HG02943 (cell line): ENCODE results near the gene PSMD10.

Experiments
- ATAC-seq: cut with Tn5 transposase; IDR thresholded peaks from one replicate; pipeline ENCODE4 v1.9.1; 2021; ENCODE audit warnings: mild to moderate bottlenecking, low read depth, moderate library complexity; ENCODE audit not compliant: unreplicated experiment

PSMD10 gene

GRCh38 chrX:108081110-108081509, 10.2 kb downstream of the PSMD10 start:
- no peak for ATAC-seq

GRCh38 chrX:108072746-108073145, 18.6 kb downstream of the PSMD10 start:
- ATAC-seq = no peak

- no peak for ATAC-seq
These were observed 19.8 kb downstream of the PSMD10 start for GRCh38 chrX:108071578-108071977.

- no peak for ATAC-seq
These were observed 20.5 kb downstream of the PSMD10 start for GRCh38 chrX:108070891-108071290.

GRCh38 chrX:108068121-108068520, 23.2 kb downstream of the PSMD10 start:
- ATAC-seq = no peak

- ATAC-seq = no peak
These were observed 26.7 kb downstream of the PSMD10 start for GRCh38 chrX:108064613-108065012.

- no peak for ATAC-seq
These were observed 27.3 kb downstream of the PSMD10 start for GRCh38 chrX:108064001-108064400.

- no peak for ATAC-seq
These were observed 31.5 kb downstream of the PSMD10 start for GRCh38 chrX:108059801-108060200.

- ATAC-seq = no peak
These were observed 35.8 kb downstream of the PSMD10 start for GRCh38 chrX:108055546-108055945.

- ATAC-seq = no peak
These were observed 38.1 kb downstream of the PSMD10 start for GRCh38 chrX:108053218-108053617.

- ATAC-seq = no peak
These were observed 41.7 kb downstream of the PSMD10 start for GRCh38 chrX:108049649-108050048.

- ATAC-seq = no peak
These were observed 46.6 kb downstream of the PSMD10 start, which contains the start of gene VSIG1 for GRCh38 chrX:108044554-108045256. TSS of gene VSIG1 (plus strand) at chrX:108045065. CDS start at chrX:108045131, 66 bp downstream.

GRCh38 chrX:108036298-108036973, 54.9 kb downstream of the PSMD10 start:
- ATAC-seq = no peak

- ATAC-seq = no peak
These were observed 56.6 kb downstream of the PSMD10 start for GRCh38 chrX:108034725-108035124.
